ENCODE results near the gene ANO1.

Gene ANO1

DNA sequence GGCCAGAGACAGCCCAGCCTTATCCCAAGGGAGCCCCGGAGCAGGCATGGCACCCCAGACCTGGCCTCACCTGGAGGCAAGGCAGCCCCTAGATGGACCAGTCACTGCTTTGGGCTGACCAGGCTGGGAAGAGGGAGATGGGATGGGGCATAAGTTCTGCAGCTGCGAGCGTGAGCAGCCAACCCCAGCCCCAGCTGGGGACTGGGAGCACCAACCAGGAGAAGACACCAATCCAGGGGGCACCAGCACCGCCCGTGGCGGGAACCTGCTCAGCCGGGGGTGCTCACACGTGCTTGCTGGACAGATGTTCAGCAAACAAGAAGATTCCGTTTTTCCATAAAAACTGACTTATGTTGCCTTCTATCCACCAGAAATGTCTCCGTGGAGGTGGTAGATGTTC, 108.8 kb downstream of the ANO1 start:
- Histone ChIP-seq H3F3A (ENCODE audit: control insufficient read depth, insufficient read depth) (no peaks in the 10 kb centered on the region), H3K4me2 (ENCODE audit: low read length) (no peak overlapping the region)

GRCh38 chr11:70187771-70188170, 109.7 kb downstream of the ANO1 start:
- Histone ChIP-seq H3K79me2 (ENCODE audit: control insufficient read depth, low read length) (no peaks in the 10 kb centered on the region), H3K4me3 (ENCODE audit: low read length) (no peak overlapping the region), H3K4me1 (ENCODE audit: control insufficient read depth, low read length) (no peaks in the 10 kb centered on the region), H3F3A (ENCODE audit: control insufficient read depth, insufficient read depth) (no peaks in the 10 kb centered on the region), H3K27me3 (ENCODE audit: control insufficient read depth, low read length) (no peaks in the 10 kb centered on the region), H4K20me1 (ENCODE audit: control insufficient read depth, insufficient read depth, low read depth, low read length) (no peaks in the 10 kb centered on the region), H3K9me2 (replicated peaks; ENCODE audit: control insufficient read depth, low read length) (no peaks in the 10 kb centered on the region), H3K9me3 (ENCODE audit: control insufficient read depth, insufficient read depth, low read length) (no peaks in the 10 kb centered on the region), H3K4me2 (ENCODE audit: low read length) (no peak overlapping the region), H3K27ac (ENCODE audit: low read depth, low read length) (no peak overlapping the region), H3K36me3 (ENCODE audit: control insufficient read depth, low read length) (no peaks in the 10 kb centered on the region)
- no peak for TF ChIP-seq CTCF (IDR thresholded peaks at IDR 0.05; ENCODE audit: low read depth, low read length, poor library complexity, severe bottlenecking)
- no peak for TF ChIP-seq EZH2phosphoT487 (IDR thresholded peaks at IDR 0.05; ENCODE audit: borderline replicate concordance, low read length)

More for the DNA sequence above, 108.8 kb downstream of the ANO1 start:
- Histone ChIP-seq H3K4me3 (ENCODE audit: low read length) (no peak overlapping the region), H3K27ac (ENCODE audit: low read depth, low read length) (no peak overlapping the region), H3K36me3 (ENCODE audit: control insufficient read depth, low read length) (no peaks in the 10 kb centered on the region), H3K9me3 (ENCODE audit: control insufficient read depth, insufficient read depth, low read length) (no peaks in the 10 kb centered on the region), H3K79me2 (ENCODE audit: control insufficient read depth, low read length) (no peaks in the 10 kb centered on the region), H3K9me2 (replicated peaks; ENCODE audit: control insufficient read depth, low read length) (no peaks in the 10 kb centered on the region), H3K4me1 (ENCODE audit: control insufficient read depth, low read length) (no peaks in the 10 kb centered on the region), H4K20me1 (ENCODE audit: control insufficient read depth, insufficient read depth, low read depth, low read length) (no peaks in the 10 kb centered on the region), H3K27me3 (ENCODE audit: control insufficient read depth, low read length) (no peaks in the 10 kb centered on the region)
- TF ChIP-seq EZH2phosphoT487 (IDR thresholded peaks at IDR 0.05; ENCODE audit: borderline replicate concordance, low read length) (no peak), CTCF (IDR thresholded peaks at IDR 0.05; ENCODE audit: low read depth, low read length, poor library complexity, severe bottlenecking) (no peak)

- H3K4me3 ChIP-seq (ENCODE audit: low read length) = no peak overlapping the region
- no peaks in the 10 kb centered on the region for H3F3A ChIP-seq (ENCODE audit: control insufficient read depth, insufficient read depth)
- no peaks in the 10 kb centered on the region for H3K27me3 ChIP-seq (ENCODE audit: control insufficient read depth, low read length)
- no peaks in the 10 kb centered on the region for H4K20me1 ChIP-seq (ENCODE audit: control insufficient read depth, insufficient read depth, low read depth, low read length)
- H3K9me2 ChIP-seq (replicated peaks; ENCODE audit: control insufficient read depth, low read length) = no peaks in the 10 kb centered on the region; the same call in 1 of the 2 replicates
- no peak for TF ChIP-seq CTCF (IDR thresholded peaks at IDR 0.05; ENCODE audit: low read depth, low read length, poor library complexity, severe bottlenecking)
- TF ChIP-seq EZH2phosphoT487 (IDR thresholded peaks at IDR 0.05; ENCODE audit: borderline replicate concordance, low read length) = no peak
- H3K79me2 ChIP-seq (ENCODE audit: control insufficient read depth, low read length) = no peaks in the 10 kb centered on the region
- no peaks in the 10 kb centered on the region for H3K9me3 ChIP-seq (ENCODE audit: control insufficient read depth, insufficient read depth, low read length)
- H3K4me2 ChIP-seq (ENCODE audit: low read length) = no peak overlapping the region
- no peaks in the 10 kb centered on the region for H3K4me1 ChIP-seq (ENCODE audit: control insufficient read depth, low read length)
- H3K36me3 ChIP-seq (ENCODE audit: control insufficient read depth, low read length) = no peaks in the 10 kb centered on the region
- H3K27ac ChIP-seq (ENCODE audit: low read depth, low read length) = no peak overlapping the region
Measured at GRCh38 chr11:70189622-70190021, 111.5 kb downstream of the ANO1 start.
